GM12865 (cell line): ENCODE data around the gene ARHGAP1.

ENCODE experiments used
- DNase-seq: peaks from one replicate; pipeline ENCODE4 v3.0.0; 2010; ENCODE audit warnings: low read depth
- H3K4me3 ChIP-seq: 2 replicates; pipeline ENCODE4 v1.5.1; 2011; ENCODE audit warnings: mild to moderate bottlenecking, low read depth, low read length, control low read depth
- CTCF ChIP-seq: IDR thresholded peaks from 2 replicates; pipeline ENCODE4 v1.5.1; 2011; ENCODE audit warnings: low read length, control low read depth, low read depth, inconsistent platforms; ENCODE audit not compliant: insufficient read depth; ENCODE audit errors: missing control alignments

The ARHGAP1 gene

GRCh38 chr11:46665356-46665755, 35.1 kb downstream of the ARHGAP1 start:
- DNase-seq, result no peak
- TF ChIP-seq CTCF, result no peak
- H3K4me3 ChIP-seq, result no peak overlapping the region

GRCh38 chr11:46664612-46665011, 35.8 kb downstream of the ARHGAP1 start:
- no peak for DNase-seq
- no peak overlapping the region for H3K4me3 ChIP-seq
- TF ChIP-seq CTCF, result no peak

GRCh38 chr11:46663277-46663940, 37.0 kb downstream of the ARHGAP1 start:
- no peak for DNase-seq
- no peak for TF ChIP-seq CTCF
- H3K4me3 ChIP-seq, result no peak overlapping the region

DNA sequence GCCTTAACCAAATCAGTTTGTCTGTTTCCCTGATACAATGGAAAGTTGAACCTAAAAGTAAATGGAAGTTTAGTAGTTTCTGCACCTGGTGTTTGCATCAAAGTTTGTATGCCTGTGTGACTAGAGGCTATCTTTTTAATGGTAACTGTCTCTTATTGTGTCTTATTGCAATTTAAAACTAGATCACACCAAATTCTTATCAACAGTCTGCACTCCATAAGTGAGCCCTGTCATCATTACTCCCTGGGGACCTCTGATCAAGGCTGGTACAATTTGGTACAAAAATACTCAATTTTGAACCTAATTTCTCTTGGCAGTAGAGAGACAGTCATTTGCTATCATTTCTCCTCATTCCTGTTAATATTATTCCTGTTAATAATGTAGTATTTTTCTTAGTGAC, 38.1 kb downstream of the ARHGAP1 start:
- no peak for TF ChIP-seq CTCF
- no peak overlapping the region for H3K4me3 ChIP-seq
- no peak for DNase-seq

GRCh38 chr11:46661836-46662235, 38.6 kb downstream of the ARHGAP1 start:
- no peak for DNase-seq
- no peak overlapping the region for H3K4me3 ChIP-seq
- no peak for TF ChIP-seq CTCF

DNA sequence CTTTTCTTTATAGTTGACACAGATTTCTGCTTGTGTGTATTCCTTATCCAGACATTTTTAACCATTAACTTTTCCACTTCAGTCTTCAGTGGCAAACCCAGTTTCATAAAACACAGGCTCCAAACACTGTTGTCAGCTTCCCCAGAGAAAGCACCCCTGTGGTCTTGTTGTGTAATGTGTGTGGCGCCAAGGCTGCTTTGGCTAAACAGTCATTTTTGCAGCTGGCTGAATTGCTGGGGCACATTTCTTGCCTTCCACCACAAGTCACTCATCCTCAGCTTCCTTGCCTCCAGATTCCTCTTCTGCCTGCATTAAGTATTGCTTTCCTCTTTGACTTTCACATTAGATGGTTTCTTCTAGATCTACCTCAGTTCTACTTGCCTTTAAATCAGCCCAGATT, 40.5 kb downstream of the ARHGAP1 start:
- DNase-seq, result no peak
- no peak overlapping the region for H3K4me3 ChIP-seq
- TF ChIP-seq CTCF, result no peak

GRCh38 chr11:46658259-46658658, 42.2 kb downstream of the ARHGAP1 start:
- no peak for TF ChIP-seq CTCF
- no peak overlapping the region for H3K4me3 ChIP-seq
- no peak for DNase-seq
